SH-SY5Y (cell line): Measurements from ENCODE around the gene MUC5AC.

Source experiments
- GATA2 ChIP-seq: IDR thresholded peaks from 2 replicates; pipeline ENCODE4 v1.6.1; 2011; ENCODE audit warnings: mild to moderate bottlenecking, low read depth, low read length
- GATA3 ChIP-seq: IDR thresholded peaks from 2 replicates; pipeline ENCODE4 v1.6.1; 2011; ENCODE audit warnings: low read depth, mild to moderate bottlenecking, low read length, moderate library complexity

DNA sequence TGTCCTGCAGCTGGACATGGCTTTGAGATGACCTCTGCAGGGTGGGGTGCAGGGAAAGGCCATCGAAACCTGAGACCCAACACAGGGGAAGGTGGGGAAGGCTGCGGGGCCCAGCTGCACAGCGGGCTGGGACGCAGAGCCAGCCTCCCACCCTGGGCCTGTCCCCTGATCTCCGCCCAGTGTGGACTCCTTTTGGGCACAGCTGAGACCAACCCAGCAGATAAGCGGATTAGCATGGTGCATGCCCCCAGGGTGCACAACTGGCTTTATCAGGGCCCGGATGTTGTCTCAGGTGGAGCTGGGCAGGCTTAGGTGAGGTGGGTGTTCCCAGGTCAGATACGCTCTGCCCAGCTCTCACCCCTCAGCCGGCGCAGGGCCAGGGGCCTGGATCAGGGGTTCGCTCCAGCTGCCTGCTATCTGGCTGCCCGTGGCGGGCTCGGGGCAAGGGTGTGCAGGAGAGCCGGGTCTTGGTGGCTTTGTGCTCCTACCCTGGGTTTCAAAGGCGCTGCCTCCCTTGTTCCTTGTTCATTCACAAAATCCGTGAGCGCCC lies 28.1 kb upstream of the MUC5AC start:
- TF ChIP-seq GATA3 (no peak), GATA2 (no peak)
